Measurements from ENCODE around the gene PAK4.

DNA sequence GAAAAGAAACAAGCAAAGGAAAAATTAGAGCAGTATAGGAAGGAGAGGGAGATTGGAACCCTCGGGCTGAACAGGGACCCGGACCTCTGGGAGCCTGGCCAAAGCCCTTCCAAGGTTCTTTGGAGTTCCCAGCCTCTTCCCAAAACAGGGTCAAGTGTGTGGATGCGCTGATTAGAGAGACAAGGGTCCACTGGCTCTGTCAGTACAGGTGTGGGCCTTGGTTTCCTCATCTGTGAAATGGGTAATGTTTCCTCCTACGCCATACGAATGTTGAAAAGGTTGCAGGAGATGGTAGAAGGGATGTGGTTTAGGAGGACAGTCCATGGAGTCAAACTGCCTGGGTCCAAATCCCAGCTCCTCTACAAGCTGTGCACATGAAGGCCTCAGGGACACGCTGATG is 80.5 kb downstream of the PAK4 start:
- TF ChIP-seq, protein P1, sequence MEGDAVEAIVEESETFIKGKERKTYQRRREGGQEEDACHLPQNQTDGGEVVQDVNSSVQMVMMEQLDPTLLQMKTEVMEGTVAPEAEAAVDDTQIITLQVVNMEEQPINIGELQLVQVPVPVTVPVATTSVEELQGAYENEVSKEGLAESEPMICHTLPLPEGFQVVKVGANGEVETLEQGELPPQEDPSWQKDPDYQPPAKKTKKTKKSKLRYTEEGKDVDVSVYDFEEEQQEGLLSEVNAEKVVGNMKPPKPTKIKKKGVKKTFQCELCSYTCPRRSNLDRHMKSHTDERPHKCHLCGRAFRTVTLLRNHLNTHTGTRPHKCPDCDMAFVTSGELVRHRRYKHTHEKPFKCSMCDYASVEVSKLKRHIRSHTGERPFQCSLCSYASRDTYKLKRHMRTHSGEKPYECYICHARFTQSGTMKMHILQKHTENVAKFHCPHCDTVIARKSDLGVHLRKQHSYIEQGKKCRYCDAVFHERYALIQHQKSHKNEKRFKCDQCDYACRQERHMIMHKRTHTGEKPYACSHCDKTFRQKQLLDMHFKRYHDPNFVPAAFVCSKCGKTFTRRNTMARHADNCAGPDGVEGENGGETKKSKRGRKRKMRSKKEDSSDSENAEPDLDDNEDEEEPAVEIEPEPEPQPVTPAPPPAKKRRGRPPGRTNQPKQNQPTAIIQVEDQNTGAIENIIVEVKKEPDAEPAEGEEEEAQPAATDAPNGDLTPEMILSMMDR (IDR thresholded peaks at IDR 0.05; ENCODE audit: insufficient read depth, low read length, poor library complexity, severe bottlenecking), result no peak
- TF ChIP-seq EZH2phosphoT487 (conservative IDR thresholded peaks at IDR 0.05; ENCODE audit: low read length), result no peak

Measured in SU-DHL-6 (cell line).